ENCODE data around the gene ERMAP. TPM values are rescaled to one million over a fixed set of nuclear protein-coding genes. Genes with fewer than 3 reads are reported as not detected.

ERMAP gene
- total RNA-seq, 4 donors from 2014 or later, result 6.1 to 11.7 (median 8.7) TPM

DNA sequence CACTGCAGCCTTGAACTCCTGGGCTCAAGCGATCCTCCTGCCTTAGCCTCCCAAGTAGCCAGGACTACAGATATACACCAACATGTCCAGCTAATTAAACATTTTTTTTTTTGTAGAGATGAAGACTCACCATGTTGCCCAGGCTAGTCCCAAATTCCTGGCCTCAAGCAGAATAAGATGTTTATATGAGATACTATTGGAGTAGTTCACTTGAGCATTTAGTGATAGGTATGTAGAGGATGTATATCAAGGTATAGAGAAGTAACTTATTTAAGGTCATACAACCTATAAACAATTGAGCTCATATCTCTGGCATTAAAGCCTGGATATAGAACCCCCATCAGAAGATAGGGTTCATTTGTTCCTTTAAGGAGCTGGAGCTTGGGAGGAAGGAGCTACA, 36.7 kb upstream of the ERMAP start:
- Histone ChIP-seq H3K27me3 (peaks cover 0 to 3% (median 0%) of the 10 kb centered on the region in 4 donors), H3K27ac (no peak overlapping the region), H3K4me3 (no peak overlapping the region), H3K36me3 (peaks cover 4 to 78% (median 7%) of the 10 kb centered on the region in 3 donors), H3K4me1 (peaks cover 5 to 12% (median 7%) of the 10 kb centered on the region in 3 donors), H3K9me3 (no peaks in the 10 kb centered on the region)
- no peak for DNase-seq
- WGBS, 2 donors, result 92 to 94% methylated on average over 1 of the region's 1 CpG
- intact Hi-C loops (cut with DNase I), result no loop called here
- TF ChIP-seq, protein P1, sequence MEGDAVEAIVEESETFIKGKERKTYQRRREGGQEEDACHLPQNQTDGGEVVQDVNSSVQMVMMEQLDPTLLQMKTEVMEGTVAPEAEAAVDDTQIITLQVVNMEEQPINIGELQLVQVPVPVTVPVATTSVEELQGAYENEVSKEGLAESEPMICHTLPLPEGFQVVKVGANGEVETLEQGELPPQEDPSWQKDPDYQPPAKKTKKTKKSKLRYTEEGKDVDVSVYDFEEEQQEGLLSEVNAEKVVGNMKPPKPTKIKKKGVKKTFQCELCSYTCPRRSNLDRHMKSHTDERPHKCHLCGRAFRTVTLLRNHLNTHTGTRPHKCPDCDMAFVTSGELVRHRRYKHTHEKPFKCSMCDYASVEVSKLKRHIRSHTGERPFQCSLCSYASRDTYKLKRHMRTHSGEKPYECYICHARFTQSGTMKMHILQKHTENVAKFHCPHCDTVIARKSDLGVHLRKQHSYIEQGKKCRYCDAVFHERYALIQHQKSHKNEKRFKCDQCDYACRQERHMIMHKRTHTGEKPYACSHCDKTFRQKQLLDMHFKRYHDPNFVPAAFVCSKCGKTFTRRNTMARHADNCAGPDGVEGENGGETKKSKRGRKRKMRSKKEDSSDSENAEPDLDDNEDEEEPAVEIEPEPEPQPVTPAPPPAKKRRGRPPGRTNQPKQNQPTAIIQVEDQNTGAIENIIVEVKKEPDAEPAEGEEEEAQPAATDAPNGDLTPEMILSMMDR (IDR thresholded peaks at IDR 0.05), result no peak
- no peak for TF ChIP-seq POLR2A (IDR thresholded peaks at IDR 0.05)

DNA sequence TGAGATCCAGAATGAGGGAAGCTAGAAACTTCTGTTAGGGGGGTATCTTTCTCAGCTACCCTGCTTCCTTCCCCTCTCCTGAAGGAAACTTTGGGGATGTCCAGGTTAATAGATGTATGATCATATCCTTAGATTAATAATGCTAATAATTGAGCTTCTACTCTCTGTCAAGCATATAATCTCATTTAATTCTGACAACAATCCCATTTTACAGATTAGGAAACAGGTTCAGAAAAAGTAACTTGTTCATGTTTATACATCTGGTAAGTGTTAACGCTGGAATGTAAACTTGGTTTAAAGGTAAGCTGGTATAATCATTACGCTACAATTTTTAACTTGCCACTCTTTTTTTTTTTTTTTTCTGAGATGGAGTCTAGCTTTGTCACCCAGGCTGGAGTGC, 33.8 kb upstream of the ERMAP start:
- peaks cover 10 to 21% (median 12%) of the 10 kb centered on the region in 3 donors for H3K4me1 ChIP-seq
- peaks cover 0 to 12% (median 0%) of the 10 kb centered on the region in 4 donors for H3K27me3 ChIP-seq
- H3K4me3 ChIP-seq, result no peak overlapping the region
- no peaks in the 10 kb centered on the region for H3K9me3 ChIP-seq
- TF ChIP-seq, protein P1 (IDR thresholded peaks at IDR 0.05), result no peak
- no peak for TF ChIP-seq POLR2A (IDR thresholded peaks at IDR 0.05)
- no peak for DNase-seq
- peaks cover 0 to 49% (median 0%) of the 10 kb centered on the region in 3 donors for H3K36me3 ChIP-seq
- intact Hi-C loops (cut with DNase I), result no loop called here
- WGBS, 2 donors, result 93 to 98% methylated on average over 2 of the region's 2 CpGs
- no peak overlapping the region for H3K27ac ChIP-seq

DNA sequence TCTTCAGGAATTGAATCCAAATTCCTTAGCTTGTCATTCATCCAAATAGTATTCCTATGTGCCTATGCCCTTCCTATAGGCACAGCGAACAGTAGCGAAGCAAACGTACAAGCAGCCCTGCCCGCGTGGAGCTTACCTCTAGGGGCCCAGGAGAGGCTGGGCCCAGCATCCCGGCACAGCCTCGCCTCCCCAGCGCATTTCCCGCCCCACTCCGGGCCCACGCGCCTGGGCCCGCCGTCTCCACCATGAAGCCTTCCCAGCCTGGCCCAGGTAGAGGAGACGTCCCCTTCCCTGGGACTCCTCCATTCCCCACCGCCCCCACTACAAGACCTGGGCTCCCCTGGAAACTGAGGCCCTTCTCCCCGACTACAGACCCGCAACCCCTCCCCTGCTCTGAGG, 32.4 kb upstream of the ERMAP start:
- no peak for TF ChIP-seq POLR2A (IDR thresholded peaks at IDR 0.05)
- TF ChIP-seq, protein P1 (IDR thresholded peaks at IDR 0.05), result no peak
- DNase-seq, result no peak
- peak overlapping the region in 3 of 4 donors; percentile 34 to 65 (median 44) for H3K4me3 ChIP-seq

DNA sequence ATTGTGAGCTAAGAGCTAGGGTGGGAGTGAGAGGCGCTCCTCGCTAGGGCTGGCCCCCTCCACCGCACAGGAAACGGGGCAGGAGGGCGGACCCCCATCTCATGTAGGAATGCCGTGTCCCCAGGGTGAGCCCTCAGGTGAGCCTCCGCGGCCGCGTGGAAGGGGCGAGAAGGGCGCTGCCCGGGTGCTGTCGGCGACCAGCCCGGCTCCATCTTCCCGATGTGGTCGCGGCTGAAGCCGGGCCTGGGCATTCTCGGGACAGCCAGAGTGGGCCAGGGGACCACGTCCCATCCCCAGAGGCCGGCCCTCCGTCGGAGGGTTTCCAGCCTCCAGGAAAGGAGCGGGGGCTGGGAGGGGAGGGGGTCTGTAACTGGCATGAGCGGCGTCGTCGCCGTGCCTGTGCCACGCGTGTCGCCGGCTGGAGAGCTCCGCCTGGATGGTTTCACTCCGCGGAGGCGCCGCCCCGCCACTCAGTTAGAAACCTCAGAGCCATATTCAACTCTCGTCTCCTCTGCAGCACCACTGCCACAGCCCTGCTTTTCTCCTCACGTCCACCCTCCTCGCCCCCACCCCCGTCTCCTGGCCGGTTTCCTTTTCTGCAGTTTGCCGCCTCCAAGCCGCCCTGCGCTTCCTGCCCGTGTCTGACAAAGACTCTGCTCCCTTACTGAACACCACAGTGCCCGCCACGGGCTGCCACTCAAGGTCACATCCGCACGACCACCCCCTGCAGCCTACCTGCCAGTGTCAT, 31.8 kb upstream of the ERMAP start, which contains the start of gene TMEM269:
TSS of gene TMEM269 (plus strand) at position 46 of the 748 bp plus-strand sequence. CDS start 4,903 bp downstream, outside the sequence.
- 3 to 16% methylated on average over 17 to 27 of the region's 54 CpGs for WGBS, 2 donors
- H3K27ac ChIP-seq, result peak within 1 kb of the TSS in 1 of 4 donors; percentile 32
- TF ChIP-seq, protein P1 (IDR thresholded peaks at IDR 0.05), result no peak
- no peak for TF ChIP-seq POLR2A (IDR thresholded peaks at IDR 0.05)
- no peaks in the 10 kb centered on the region for H3K9me3 ChIP-seq
- no peak for DNase-seq
- peaks cover 10 to 21% (median 12%) of the 10 kb centered on the region in 3 donors for H3K4me1 ChIP-seq
- peak within 1 kb of the TSS; percentile 21 to 65 (median 39) for H3K4me3 ChIP-seq
- peaks cover 0 to 30% (median 0%) of the 10 kb centered on the region in 3 donors for H3K36me3 ChIP-seq
- intact Hi-C loops (cut with DNase I), result no loop called here
- peaks cover 0 to 12% (median 0%) of the 10 kb centered on the region in 4 donors for H3K27me3 ChIP-seq

More for the DNA sequence above, 32.4 kb upstream of the ERMAP start:
- no peak overlapping the region for H3K27ac ChIP-seq
- H3K36me3 ChIP-seq, result peaks cover 0 to 36% (median 0%) of the 10 kb centered on the region in 3 donors
- no peaks in the 10 kb centered on the region for H3K9me3 ChIP-seq
- H3K27me3 ChIP-seq, result peaks cover 0 to 12% (median 0%) of the 10 kb centered on the region in 4 donors
- intact Hi-C loops (cut with DNase I), result no loop called here
- 85 to 94% methylated on average over 10 to 13 of the region's 18 CpGs for WGBS, 2 donors
- H3K4me1 ChIP-seq, result peaks cover 10 to 21% (median 12%) of the 10 kb centered on the region in 3 donors

DNA sequence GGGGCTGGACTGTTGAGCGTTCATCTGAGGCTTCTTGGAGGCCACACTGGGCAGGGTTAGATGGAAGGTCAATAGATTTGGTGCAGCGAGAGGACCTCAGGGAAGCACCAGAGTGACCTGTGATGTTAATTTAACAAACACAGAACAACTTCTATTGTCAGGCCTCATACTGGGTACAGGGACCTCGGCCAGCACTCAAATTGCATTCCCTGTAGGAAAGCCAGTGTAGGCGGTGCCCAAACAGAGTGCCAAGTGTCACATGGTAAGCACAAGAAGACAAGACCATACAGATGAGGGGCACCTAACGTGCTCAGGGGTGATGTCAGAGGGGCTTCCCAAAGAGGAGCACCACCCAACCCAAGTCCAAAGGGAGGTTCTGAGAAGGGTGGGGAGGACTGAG, 30.8 kb upstream of the ERMAP start:
- H3K27ac ChIP-seq, result no peak overlapping the region
- H3K27me3 ChIP-seq, result peaks cover 0 to 12% (median 0%) of the 10 kb centered on the region in 4 donors
- TF ChIP-seq POLR2A (IDR thresholded peaks at IDR 0.05), result no peak
- TF ChIP-seq, protein P1 (IDR thresholded peaks at IDR 0.05), result no peak
- intact Hi-C loops (cut with DNase I), result no loop called here
- no peak overlapping the region for H3K4me3 ChIP-seq
- WGBS, 2 donors, result 77 to 91% methylated on average over 5 of the region's 5 CpGs
- DNase-seq, result no peak
- H3K4me1 ChIP-seq, result peaks cover 10 to 21% (median 12%) of the 10 kb centered on the region in 3 donors
- peaks cover 0 to 20% (median 0%) of the 10 kb centered on the region in 3 donors for H3K36me3 ChIP-seq
- no peaks in the 10 kb centered on the region for H3K9me3 ChIP-seq

All from esophagus squamous epithelium (tissue), 5 donors.